HG02885 (cell line): ENCODE measurements around the gene SLC19A1.

Source experiments
- ATAC-seq: cut with Tn5 transposase; IDR thresholded peaks from one replicate; pipeline ENCODE4 v1.9.1; 2021; ENCODE audit warnings: mild to moderate bottlenecking; ENCODE audit not compliant: unreplicated experiment, poor library complexity

Gene SLC19A1

DNA sequence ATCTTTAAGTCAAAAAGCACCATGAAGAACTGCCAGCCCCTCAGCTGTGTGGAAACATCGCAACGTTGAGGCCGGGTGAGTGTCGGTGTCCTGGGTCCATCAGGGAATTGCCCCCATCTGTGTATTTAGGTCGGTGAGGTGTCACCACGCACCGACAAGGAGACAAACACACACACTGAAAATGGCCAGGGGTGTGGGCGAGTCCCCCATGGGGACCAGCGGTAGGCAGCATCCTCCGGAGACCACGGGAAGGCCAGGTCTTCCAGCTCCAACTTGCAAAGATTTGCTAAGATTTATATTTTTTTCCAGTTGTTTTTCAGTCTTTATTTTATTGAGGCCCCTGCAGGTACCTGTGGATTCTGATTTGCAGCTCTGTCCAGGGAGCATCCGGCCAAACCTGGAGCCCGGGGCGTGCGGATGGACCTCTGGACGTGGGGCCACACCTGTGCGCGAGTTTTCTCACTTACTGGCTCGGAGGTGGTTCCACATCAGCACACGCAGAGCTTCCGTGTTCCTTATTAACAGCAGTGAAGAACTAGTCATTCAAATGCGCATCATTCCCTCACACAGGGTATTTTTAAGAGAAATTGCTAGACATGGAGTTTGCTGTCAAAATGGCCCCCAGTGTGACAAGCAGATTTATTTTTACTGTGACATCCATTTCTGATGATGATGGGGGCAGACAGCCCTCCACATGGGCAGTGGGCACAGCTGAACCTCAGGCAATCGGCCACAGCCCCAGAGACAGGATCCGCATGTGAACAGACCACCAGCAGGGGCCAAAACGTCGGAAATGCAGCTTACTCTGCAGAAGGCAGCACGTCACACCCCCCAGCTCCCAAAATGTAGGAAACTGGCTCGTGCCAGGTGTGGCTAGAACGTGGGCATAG is 17.2 kb upstream of the SLC19A1 start:
- no peak for ATAC-seq

DNA sequence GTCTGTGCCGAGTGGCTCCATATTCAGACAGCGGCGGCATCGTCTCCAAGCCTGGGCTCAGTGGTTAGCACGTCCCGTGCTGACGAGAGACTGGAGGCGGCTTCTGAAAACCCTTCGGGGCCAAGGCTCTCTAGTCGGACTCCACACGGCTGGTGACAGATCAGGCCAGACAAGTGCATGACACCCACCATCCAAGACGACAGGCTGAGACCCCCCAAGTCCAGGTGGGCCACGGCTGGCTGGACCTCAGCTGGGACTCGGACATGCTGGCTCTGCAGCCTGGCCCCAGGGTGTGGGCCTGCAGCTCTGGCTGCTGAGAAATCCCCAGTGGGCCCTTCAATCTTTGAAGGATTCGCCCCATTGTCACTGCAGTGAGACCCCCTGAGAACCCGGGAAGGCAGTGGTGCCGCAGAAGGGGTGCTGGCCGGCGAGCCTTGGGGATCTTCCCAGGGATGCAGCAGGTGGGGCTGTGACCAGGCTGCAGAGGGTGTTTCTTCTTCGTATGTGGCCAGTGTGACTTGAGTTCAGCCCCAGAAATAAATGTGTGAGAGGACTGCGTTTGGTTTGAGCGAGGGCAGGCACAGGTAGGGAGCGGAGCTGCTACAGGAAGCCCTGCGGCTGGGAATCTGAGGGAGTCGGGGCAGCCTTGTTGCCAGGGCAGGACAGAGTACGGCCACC is 15.9 kb upstream of the SLC19A1 start:
- ATAC-seq = no peak

- no peak for ATAC-seq
Measured at GRCh38 chr21:45557616-45558043, 15.4 kb upstream of the SLC19A1 start.

DNA sequence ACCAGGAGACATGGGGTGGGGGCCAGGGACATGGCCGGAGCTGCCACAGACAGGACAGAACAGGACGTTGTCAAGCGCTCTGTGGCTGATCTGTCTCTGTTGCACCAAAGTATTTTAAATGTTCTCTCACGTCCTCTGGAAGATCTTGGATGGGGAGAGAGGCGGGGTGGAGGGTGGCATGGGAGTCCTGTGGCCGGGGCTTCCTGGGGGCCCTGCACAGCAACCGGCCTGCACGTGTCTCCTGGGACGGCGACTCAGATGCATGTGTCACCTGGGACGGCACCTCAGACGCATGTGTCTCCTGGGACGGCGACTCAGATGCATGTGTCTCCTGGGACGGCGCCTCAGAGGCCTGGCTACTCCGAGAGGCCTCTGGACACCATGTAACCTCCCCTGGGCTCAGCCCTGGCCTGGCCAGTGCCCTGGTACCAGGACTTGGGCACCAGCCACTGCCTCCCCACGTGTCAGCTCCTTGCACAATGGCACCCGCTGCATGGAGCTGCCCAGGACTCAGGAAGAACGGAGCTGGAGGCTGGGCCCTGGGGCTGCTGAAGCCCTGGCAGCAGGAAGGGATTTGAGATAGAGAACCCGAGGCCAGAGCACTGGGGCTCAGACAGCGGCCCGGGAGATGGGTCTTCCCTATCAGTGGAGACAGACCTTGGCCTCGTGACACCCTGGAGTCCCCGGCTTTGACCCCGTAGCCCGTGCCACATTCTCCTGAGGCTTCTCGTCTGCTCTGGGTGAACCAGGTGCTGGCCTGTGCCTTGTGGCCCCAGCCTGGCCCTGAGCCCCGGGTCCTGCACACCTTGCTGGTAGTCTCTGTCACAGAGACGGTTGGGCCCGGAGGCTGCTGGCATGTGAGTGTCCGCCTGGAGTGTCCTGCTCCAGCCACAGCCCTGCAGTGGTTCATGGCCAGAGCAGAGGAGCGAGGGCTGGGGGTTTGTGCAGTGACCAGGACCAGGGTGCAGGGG is 14.7 kb upstream of the SLC19A1 start:
- no peak for ATAC-seq

- ATAC-seq = no peak
Measured at GRCh38 chr21:45556302-45556644, 14.0 kb upstream of the SLC19A1 start.

DNA sequence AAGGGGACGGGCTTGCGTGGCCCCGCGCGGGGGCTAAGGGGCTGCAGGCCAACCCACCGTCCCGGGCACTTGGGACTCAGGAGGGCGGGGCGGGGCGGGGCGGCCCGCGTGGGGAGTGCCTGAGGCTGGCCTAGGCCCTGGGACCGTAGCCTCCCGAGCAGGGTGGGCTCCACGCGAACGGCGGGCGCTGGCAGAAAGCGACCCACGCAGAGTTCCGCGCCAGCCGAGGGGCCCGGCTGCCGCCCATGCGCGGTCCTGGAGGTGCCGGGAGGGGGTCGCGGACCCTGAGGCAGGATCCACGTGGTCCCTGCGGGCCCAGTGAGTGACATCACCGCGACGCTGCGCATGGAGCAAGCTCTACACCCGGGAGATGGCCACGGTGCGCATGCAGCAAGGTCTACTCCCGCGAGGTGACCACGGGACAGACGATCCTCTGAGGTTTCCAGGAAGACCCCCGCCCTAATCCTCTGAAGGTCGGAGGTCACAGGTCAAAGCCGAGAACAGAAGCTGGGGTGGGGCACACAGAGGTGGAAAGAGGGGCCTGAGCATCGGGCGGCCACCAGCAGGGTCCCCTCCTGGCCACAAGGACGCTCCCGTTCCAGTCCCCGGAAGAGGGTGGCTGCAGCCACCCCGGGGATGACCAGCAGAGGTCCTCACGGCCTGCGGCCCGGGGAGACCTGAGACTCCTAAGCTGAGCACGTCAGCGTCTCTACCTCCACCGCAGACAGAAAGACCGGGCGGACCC is 13.5 kb upstream of the SLC19A1 start:
- ATAC-seq = peak; percentile 66

- ATAC-seq = no peak
Measured at GRCh38 chr21:45555251-45555556, 13.0 kb upstream of the SLC19A1 start.

DNA sequence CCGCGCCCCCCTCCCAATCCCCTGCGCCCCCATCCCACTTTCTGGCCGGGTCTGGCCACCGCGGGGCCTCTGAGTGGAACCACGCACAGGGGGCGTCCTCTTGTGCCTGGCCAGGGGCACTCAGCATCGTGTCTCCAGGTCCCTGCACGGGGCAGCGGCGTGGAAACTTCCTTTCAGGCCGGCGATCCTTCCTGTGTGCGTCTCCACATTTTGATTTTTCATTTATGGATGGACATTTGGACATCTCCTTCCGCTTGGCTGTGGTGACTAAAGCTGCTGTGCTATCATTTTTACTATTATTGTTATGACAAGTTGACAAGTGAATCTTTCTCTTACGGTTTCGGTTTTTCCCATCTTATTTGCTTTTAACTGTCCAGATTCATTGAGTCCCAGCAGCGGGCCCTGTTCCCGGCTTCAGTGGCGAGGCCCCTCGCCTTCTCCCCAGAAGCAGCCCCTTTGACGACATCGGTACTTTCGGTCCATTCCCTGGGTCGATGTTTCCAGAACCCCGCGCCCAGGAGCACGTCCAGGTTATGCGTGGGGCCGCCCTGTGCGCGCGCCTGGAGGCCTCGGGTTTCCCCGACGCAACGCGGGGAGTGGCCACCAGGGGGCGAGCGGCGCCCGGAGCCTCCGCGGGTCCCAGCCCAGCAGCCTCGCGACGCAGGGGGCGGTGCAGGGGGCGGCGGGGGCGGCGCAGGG is 12.4 kb upstream of the SLC19A1 start:
- ATAC-seq = peak; percentile 65

DNA sequence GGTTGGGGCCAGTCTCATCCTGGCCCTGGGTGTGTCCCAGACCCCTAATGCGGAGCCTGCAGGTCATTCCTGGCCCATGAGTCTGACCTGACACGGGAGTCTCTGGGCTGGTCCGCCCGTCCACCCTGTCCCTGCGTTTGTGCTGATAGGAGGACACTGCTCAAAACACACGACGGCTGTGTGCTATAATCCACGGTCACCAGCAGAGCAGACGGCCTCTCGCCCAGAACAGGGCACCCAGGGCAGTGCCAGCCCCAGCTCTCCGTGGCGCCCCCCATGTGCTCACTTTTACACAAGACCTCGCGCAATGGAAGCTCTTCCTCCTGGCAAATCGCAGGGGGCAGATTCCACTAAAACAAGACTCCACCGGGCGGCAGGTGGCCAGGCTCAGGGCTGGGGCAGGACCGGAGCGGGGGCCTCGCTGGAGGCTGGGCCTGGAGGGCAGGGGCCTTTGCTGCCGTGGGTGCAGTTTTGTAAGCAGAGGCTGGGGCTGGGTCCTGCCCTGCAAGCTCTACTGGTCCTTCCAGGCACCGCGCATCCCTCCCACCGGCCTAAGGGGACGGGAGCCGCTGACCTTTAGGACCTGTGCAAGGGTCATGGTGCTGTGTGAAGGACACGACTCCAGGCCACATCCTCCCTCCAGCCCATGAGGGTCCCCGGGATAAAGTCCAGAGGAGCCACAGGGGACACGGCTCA is 10.6 kb upstream of the SLC19A1 start:
- ATAC-seq = no peak

- ATAC-seq = no peak
Measured at GRCh38 chr21:45551783-45552695, 9.8 kb upstream of the SLC19A1 start.

GRCh38 chr21:45551316-45551715 is 9.1 kb upstream of the SLC19A1 start:
- ATAC-seq = no peak

DNA sequence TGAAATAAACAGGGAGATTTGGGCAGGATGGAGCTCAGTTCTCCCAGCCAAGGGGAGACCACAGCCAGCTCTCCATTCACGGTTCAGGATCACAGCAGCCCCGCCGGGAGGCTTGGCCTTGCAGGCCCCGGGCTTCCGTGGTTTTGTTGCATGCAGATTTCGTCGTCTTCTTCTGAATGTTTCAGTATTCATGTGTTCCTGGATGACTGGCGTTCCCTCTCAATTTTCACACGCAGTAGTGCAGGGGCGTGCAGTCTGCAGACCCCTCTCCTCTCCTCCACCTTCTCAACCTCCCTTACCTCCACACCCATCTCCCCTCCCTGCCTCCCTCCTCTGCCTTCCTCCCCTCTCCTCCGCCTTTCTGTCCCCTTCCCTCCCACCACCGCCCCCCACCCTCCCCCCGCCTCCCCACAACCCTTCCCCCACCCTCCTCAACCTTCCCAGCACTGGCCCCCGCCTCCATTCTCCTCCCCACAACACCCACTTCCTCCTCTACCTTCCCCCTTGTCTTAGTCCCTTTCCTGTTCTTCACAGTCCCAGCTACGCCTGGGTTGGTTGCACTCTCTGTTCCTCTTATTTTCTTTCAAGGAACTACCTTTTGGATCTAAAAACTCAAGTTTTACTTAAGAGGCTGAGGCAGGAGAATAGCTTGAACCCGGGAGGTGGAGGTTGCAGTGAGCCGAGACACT is 8.4 kb upstream of the SLC19A1 start:
- ATAC-seq = no peak

DNA sequence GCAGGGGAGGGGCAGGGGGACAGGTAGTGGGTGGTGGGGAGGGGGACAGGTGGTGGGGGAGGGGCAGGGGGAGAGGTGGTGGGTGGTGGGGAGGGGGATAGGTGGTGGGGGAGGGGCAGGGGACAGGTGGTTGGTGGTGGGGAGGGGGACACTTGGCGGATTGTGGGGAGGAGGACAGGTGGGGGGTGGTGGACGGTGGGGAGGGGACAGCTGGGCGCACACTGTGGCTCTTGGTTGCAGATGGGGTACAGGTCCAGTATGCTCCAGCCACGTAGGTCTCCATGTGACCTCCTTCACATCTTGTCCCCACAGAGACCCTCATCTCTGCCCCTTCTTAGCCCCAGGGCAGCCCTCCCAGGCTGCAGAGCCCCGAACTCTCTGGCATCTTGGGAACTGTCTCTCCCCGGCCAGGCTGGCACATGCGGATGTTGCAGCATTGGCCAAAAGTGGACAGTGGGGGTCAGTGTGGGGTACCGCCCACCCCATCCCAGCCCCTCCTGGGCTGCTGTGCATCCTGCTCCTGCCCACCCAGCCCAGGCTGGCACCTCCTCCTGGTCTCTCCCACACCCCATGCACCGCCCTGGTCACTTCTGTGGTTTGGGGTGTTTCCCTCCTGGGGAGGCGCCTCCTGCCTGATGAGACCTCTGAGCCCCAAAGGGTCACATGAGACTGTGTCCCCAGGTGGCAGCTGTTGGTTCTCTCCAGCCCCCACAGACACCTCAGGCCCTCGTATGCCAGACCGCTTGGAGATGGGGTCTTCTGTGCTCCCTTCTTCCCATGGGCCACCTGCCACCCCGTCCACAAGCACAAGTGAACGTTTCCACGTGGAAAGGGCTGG is 7.6 kb upstream of the SLC19A1 start:
- no peak for ATAC-seq

DNA sequence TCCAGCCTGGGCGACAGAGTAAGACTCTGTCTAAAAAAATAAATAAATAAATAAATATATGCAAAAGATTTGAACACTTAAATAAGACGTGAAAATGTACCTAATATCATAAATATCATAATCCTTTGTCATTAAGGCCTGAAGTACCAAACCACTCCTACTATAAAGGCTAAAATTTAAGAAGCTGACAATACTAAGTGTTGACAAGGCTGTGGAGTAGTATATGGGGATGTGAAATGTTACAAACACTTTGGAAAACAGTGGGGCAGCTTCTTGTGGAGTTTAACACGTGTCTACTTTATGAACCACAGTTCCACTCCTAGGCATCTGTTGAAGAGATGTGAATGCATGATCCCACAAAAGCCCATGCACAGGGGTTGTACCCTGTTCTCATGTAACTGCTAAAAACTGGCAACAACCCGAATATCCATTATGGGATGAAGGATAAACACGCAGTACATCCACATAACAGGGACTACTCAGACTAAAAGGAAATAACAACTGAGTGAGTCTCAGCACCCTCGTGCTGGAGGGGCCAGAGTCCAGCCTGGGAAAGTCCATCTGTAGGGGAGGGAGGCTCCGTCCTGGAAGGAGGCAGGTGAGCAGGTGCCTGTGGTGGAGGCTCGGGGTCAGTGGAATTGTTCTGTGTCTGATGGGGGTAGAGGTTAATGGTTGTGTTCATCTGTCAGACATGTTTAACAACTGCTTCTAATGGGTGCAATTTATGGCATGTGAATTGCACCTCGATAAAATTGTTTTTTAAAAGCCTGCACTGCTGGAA is 6.7 kb upstream of the SLC19A1 start:
- ATAC-seq = no peak

DNA sequence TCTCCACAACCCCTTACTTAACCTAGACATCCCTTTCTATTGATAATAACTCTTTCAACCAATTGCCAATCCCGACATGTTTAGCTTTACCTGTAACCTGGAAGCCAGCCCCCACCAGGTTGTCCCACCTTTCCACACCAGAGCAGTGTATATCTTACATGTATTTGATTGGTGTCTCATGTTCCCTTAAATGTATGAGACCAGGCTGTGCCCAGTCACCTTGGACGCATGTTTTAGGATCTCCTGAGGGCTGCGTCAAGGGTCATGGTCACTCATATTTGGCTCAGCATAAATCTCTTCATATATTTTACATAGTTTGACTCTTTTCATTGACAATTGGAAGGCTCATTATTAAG is 5.3 kb upstream of the SLC19A1 start:
- ATAC-seq = no peak
